Gastrocnemius medialis (tissue), 4 donors: ENCODE measurements around the gene MBTPS2. TPM values are rescaled to one million over a fixed set of nuclear protein-coding genes. Genes with fewer than 3 reads are reported as not detected.
"Not testable (repeated sequence)": the region's sequence is repeated elsewhere in the genome, so short reads cannot be mapped to it uniquely, and the experiment has no call there.

Experiments
- ATAC-seq, 2 donors: fragments of 150-250 bp; one replicate each; pipeline ENCODE4 v1.9.1; 2016
- DNase-seq, 2 donors: peaks; one replicate each; pipeline ENCODE4 v3.0.0-alpha.2; 2019
- H3K27ac ChIP-seq, 4 donors: fragments of 200-600 bp; sonication (generic); 1 replicate in 1 of 4; 2 replicates in 3 of 4; pipeline ENCODE4 v1.5.1; 2016 to 2018; ENCODE audit warnings: mild to moderate bottlenecking in 2 of 4, moderate library complexity in 1 of 4
- H3K27me3 ChIP-seq, 3 donors: fragments of 200-600 bp; sonication (generic) in 2 of 3; 1 replicate in 1 of 3; 2 replicates in 2 of 3; pipeline versions ENCODE4 v1.5.1 to v1.6.0; 2016 to 2019; ENCODE audit warnings: mild to moderate bottlenecking in 1 of 3, moderate library complexity in 1 of 3
- H3K36me3 ChIP-seq, 2 donors: fragments of 200-600 bp; sonication (generic) in 1 of 2; one replicate each; pipeline ENCODE4 v1.5.1; 2017 to 2018
- H3K4me1 ChIP-seq, 2 donors: fragments of 200-600 bp; sonication (generic) in 1 of 2; one replicate each; pipeline ENCODE4 v1.5.1; 2016 to 2017; ENCODE audit warnings: mild to moderate bottlenecking in 2 of 2
- H3K4me3 ChIP-seq, 4 donors: fragments of 200-600 bp; sonication (generic) in 3 of 4; 1 replicate in 1 of 4; 2 replicates in 3 of 4; pipeline ENCODE4 v1.5.1; 2016 to 2019; ENCODE audit warnings: mild to moderate bottlenecking in 2 of 4
- H3K9me3 ChIP-seq, 3 donors: fragments of 200-600 bp; sonication (generic) in 2 of 3; 1 replicate in 1 of 3; 2 replicates in 2 of 3; pipeline ENCODE4 v1.5.1; 2016 to 2019
- POLR2A ChIP-seq, 2 donors: fragments of 450-650 bp; IDR thresholded peaks; one replicate each; pipeline ENCODE4 v1.6.1; 2017; ENCODE audit warnings: antibody characterized with exemption in 2 of 2, mild to moderate bottlenecking in 2 of 2, moderate library complexity in 2 of 2
- in situ Hi-C, 4 donors: fragments of 200-750 bp; cut with MboI; loops; one replicate each; pipeline versions ENCODE4 v1.15.0 to v1.8.0; 2017; ENCODE audit warnings: low sequenced_read_pairs in 4 of 4
- intact Hi-C: fragments of 100-400 bp; cut with DNase I; formaldehyde crosslinking; loops from one replicate; pipeline ENCODE4 v1.15.1; 2023; ENCODE audit warnings: low total_unique reads
- total RNA-seq, 4 donors: library from RNA; depleted of rRNA; stranded (reverse); fragments of >200 nt; gene quantifications; one replicate each; pipeline versions ENCODE4 v1.1.0 to v1.2.3, GENCODE V29; 2016
- TF ChIP-seq, protein P1 (sequence below), 5 experiments: fragments of 450-650 bp in 3 of 5; fragments of 200-600 bp in 2 of 5; sonication (generic) in 2 of 5; IDR thresholded peaks in 4 of 5; conservative IDR thresholded peaks in 1 of 5; 1 replicate in 4 of 5; 2 replicates in 1 of 5; pipeline ENCODE4 v1.5.1; 2016 to 2019; ENCODE audit warnings: antibody characterized with exemption in 5 of 5, mild to moderate bottlenecking in 3 of 5, moderate library complexity in 3 of 5

Gene MBTPS2
- total RNA-seq, 4 donors from 2014 or later, result 4.5 to 11.3 (median 6.0) TPM

DNA sequence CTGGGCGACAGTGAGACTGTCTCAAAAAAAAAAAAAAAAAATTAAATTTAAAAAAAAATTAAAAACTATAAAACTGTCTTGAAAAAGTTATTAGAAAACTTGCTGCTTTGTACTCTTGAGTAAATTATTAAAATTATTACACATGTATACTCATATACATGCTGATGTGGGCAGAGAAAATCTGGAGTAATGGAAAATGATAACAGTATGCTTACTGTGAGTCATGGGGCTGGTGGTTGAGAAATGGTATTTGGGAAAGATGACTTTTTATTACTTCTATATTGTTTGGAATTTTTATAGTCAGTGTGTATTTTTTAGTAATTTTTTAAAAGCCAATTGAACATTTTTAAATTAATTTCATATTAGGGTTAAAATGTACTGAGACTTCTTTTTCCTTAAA is 23.8 kb downstream of the MBTPS2 start:
- in situ Hi-C loops, result no loop called here

DNA sequence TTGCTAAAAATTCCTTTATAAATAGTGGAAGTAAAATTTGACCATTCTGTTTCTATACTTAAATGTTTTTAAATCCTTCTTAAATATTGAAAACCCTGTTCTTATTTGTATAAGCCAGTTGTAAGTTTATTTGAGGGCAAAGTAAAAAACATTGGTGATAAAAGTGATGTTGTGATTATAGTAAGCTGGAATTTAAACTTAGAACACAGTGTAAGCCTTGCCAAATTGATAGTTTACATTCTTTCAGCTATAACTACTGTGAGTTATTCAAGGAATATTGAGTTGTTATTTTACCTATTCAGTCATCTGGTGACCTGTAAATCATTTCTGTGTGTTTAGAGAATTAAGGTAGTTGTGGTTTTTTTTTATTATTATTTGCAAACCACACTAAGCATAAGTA is 26.0 kb downstream of the MBTPS2 start:
- intact Hi-C loops, result no loop called here
- no peak overlapping the region for H3K27ac ChIP-seq
- no peak for DNase-seq
- no peak overlapping the region for H3K4me3 ChIP-seq
- TF ChIP-seq, protein P1, sequence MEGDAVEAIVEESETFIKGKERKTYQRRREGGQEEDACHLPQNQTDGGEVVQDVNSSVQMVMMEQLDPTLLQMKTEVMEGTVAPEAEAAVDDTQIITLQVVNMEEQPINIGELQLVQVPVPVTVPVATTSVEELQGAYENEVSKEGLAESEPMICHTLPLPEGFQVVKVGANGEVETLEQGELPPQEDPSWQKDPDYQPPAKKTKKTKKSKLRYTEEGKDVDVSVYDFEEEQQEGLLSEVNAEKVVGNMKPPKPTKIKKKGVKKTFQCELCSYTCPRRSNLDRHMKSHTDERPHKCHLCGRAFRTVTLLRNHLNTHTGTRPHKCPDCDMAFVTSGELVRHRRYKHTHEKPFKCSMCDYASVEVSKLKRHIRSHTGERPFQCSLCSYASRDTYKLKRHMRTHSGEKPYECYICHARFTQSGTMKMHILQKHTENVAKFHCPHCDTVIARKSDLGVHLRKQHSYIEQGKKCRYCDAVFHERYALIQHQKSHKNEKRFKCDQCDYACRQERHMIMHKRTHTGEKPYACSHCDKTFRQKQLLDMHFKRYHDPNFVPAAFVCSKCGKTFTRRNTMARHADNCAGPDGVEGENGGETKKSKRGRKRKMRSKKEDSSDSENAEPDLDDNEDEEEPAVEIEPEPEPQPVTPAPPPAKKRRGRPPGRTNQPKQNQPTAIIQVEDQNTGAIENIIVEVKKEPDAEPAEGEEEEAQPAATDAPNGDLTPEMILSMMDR (IDR thresholded peaks at IDR 0.05 in 4 of 5, conservative IDR thresholded peaks at IDR 0.05 in 1 of 5), result no peak
- no peak for TF ChIP-seq POLR2A (IDR thresholded peaks at IDR 0.05)
- in situ Hi-C loops, result no loop called here
- no peaks in the 10 kb centered on the region for H3K36me3 ChIP-seq
- no peaks in the 10 kb centered on the region for H3K9me3 ChIP-seq
- H3K27me3 ChIP-seq, result no peaks in the 10 kb centered on the region
- H3K4me1 ChIP-seq, result peaks cover 0 to 1% of the 10 kb centered on the region in 2 donors
- ATAC-seq, result no peak

More for the DNA sequence above, 23.8 kb downstream of the MBTPS2 start:
- DNase-seq (no peak), ATAC-seq (no peak)
- no peaks in the 10 kb centered on the region for H3K36me3 ChIP-seq
- no peaks in the 10 kb centered on the region for H3K4me1 ChIP-seq
- intact Hi-C loops, result no loop called here
- H3K27ac ChIP-seq, result no peak overlapping the region
- H3K4me3 ChIP-seq, result no peak overlapping the region
- TF ChIP-seq, protein P1 (IDR thresholded peaks at IDR 0.05 in 4 of 5, conservative IDR thresholded peaks at IDR 0.05 in 1 of 5), result no peak
- no peak for TF ChIP-seq POLR2A (IDR thresholded peaks at IDR 0.05)
- H3K27me3 ChIP-seq, result no peaks in the 10 kb centered on the region
- no peaks in the 10 kb centered on the region for H3K9me3 ChIP-seq

DNA sequence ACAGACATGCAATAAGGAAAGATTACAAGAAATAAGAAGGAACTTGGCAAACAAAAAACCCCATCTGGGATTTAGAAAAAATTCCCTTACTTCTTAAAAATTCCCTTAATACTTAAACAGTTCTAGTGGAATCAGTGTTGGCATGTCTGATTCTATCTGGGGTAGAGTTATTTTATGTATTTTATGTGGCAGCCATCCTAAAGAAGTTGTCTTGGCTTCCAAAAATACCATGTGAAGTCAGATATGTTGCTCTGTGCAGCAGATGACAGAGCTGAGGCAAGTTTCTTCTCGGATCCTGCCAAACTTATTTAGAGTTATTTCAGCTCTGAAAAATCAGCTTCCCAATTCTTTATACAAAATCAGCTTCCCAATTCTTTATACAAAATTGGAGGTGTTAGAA is 31.1 kb downstream of the MBTPS2 start:
- in situ Hi-C loops (no loop called here), intact Hi-C loops (no loop called here)
- ATAC-seq, result peak in 1 of 2 donors; percentile 65
- DNase-seq, result no peak
- TF ChIP-seq, protein P1 (IDR thresholded peaks at IDR 0.05 in 4 of 5, conservative IDR thresholded peaks at IDR 0.05 in 1 of 5), result no peak
- no peak for TF ChIP-seq POLR2A (IDR thresholded peaks at IDR 0.05)
- H3K9me3 ChIP-seq, result no peaks in the 10 kb centered on the region
- H3K36me3 ChIP-seq, result no peaks in the 10 kb centered on the region
- no peaks in the 10 kb centered on the region for H3K27me3 ChIP-seq
- peak overlapping the region in 1 of 4 donors; percentile 21 for H3K27ac ChIP-seq
- peaks cover 0 to 4% of the 10 kb centered on the region in 2 donors for H3K4me1 ChIP-seq
- no peak overlapping the region for H3K4me3 ChIP-seq

DNA sequence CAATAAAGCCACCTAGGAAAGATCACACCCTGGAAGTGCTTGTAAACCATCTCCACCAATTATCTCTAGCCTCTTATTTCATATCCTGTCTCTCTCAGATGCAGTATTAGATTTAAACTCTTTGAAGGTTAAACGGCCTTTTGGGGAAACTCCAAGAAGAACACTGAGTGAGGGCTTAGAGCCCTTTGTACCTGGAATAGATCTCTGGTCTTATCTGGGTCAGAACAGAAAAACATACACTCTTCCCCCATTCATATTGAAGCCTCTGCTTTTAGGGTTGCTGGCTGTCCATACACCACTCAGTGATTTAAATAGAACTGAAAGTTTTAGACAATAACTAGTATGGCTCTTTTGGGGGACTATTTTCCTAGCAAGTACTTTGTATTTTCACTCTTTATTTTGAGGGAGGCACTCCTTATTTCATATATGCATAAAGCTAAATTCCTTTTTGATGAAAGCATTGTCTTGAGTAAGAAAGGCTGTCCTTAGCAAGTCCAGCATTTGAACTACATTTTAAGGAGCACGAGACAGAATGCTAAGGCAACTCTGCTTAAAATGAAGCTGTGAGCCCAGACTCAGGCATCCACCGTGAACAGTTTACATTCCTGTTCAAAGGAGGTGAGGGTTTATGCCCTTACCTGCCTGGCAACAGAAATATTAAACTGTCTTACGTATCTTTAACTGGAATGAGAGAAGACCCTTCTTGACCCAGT is 33.8 kb downstream of the MBTPS2 start:
- H3K9me3 ChIP-seq, result no peaks in the 10 kb centered on the region
- ATAC-seq, result no peak
- no peak for DNase-seq
- peaks cover 0 to 4% of the 10 kb centered on the region in 2 donors for H3K4me1 ChIP-seq
- no peak overlapping the region for H3K27ac ChIP-seq
- no peak overlapping the region for H3K4me3 ChIP-seq
- no peaks in the 10 kb centered on the region for H3K27me3 ChIP-seq
- TF ChIP-seq POLR2A (IDR thresholded peaks at IDR 0.05), result no peak
- TF ChIP-seq, protein P1 (IDR thresholded peaks at IDR 0.05 in 4 of 5, conservative IDR thresholded peaks at IDR 0.05 in 1 of 5), result no peak
- no peaks in the 10 kb centered on the region for H3K36me3 ChIP-seq
- intact Hi-C loops (no loop called here), in situ Hi-C loops (no loop called here)

DNA sequence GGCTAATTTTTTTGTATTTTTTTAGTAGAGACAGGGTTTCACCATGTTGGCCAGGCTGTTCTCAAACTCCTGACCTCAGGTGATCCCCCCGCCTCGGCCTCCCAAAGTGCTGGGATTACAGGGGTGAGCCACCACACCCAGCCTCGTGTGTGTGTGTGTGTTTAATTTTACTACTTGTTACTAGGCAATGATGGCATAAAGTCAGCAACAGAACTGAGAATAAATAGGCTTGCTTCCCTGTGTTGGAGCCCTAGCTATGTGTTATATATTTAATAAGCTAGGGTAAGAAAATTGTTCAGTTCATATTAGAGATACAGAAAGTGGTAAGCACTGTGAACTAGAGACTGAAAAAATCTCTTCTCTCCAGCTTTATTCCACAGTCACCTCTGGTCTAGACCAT is 34.8 kb downstream of the MBTPS2 start:
- H3K4me1 ChIP-seq, ATAC-seq, H3K4me3 ChIP-seq, in situ Hi-C loops, H3K27me3 ChIP-seq, H3K9me3 ChIP-seq, H3K27ac ChIP-seq, DNase-seq, intact Hi-C loops, H3K36me3 ChIP-seq: not testable (repeated sequence)
